BE2C (cell line): ENCODE results near the gene OTUB1.
A peak's percentile ranks its signal among the peaks of the same experiment; 100 is the strongest.

ENCODE experiments used
- DNase-seq: peaks from one replicate; pipeline ENCODE4 v3.0.0-alpha.2; 2020
- H3K27me3 ChIP-seq: fragments of 250-450 bp; sonication (Bioruptor Pico); 2 replicates; pipeline ENCODE4 v1.5.1; 2020; ENCODE audit warnings: mild to moderate bottlenecking
- H3K36me3 ChIP-seq: fragments of 250-450 bp; sonication (Bioruptor Pico); 2 replicates; pipeline ENCODE4 v1.5.1; 2020; ENCODE audit warnings: mild to moderate bottlenecking
- H3K4me1 ChIP-seq: fragments of 250-450 bp; sonication (Bioruptor Pico); 2 replicates; pipeline ENCODE4 v1.5.1; 2020
- H3K4me3 ChIP-seq: 2 replicates; pipeline ENCODE4 v1.5.1; 2011; ENCODE audit warnings: low read depth, low read length
- H3K9me3 ChIP-seq: fragments of 250-450 bp; sonication (Bioruptor Pico); 2 replicates; pipeline ENCODE4 v1.5.1; 2020
- CTCF ChIP-seq: IDR thresholded peaks from 2 replicates; pipeline ENCODE4 v1.5.1; 2012; ENCODE audit warnings: mild to moderate bottlenecking, low read depth, low read length

The OTUB1 gene

GRCh38 chr11:64019106-64020037 lies 33.1 kb downstream of the OTUB1 start:
- Histone ChIP-seq H3K36me3 (no peaks in the 10 kb centered on the region), H3K4me3 (no peak overlapping the region), H3K4me1 (no peaks in the 10 kb centered on the region), H3K9me3 (no peaks in the 10 kb centered on the region), H3K27me3 (no peaks in the 10 kb centered on the region)
- peak; percentile 35 for DNase-seq
- no peak for TF ChIP-seq CTCF

- Histone ChIP-seq H3K9me3 (no peaks in the 10 kb centered on the region), H3K27me3 (no peaks in the 10 kb centered on the region), H3K36me3 (no peaks in the 10 kb centered on the region), H3K4me1 (no peaks in the 10 kb centered on the region), H3K4me3 (no peak overlapping the region)
- no peak for DNase-seq
- TF ChIP-seq CTCF = no peak
These were observed 34.9 kb downstream of the OTUB1 start for GRCh38 chr11:64020976-64021756.

GRCh38 chr11:64021757-64022093 lies 35.5 kb downstream of the OTUB1 start:
- Histone ChIP-seq H3K36me3 (no peaks in the 10 kb centered on the region), H3K9me3 (no peaks in the 10 kb centered on the region), H3K4me1 (no peaks in the 10 kb centered on the region), H3K27me3 (no peaks in the 10 kb centered on the region), H3K4me3 (no peak overlapping the region)
- DNase-seq = no peak
- no peak for TF ChIP-seq CTCF

GRCh38 chr11:64022125-64022784 lies 36.0 kb downstream of the OTUB1 start:
- Histone ChIP-seq H3K4me1 (no peaks in the 10 kb centered on the region), H3K27me3 (no peaks in the 10 kb centered on the region), H3K36me3 (no peaks in the 10 kb centered on the region), H3K9me3 (no peaks in the 10 kb centered on the region), H3K4me3 (no peak overlapping the region)
- no peak for TF ChIP-seq CTCF
- no peak for DNase-seq

- Histone ChIP-seq H3K4me1 (no peaks in the 10 kb centered on the region), H3K9me3 (no peaks in the 10 kb centered on the region), H3K27me3 (no peaks in the 10 kb centered on the region), H3K4me3 (no peak overlapping the region), H3K36me3 (no peaks in the 10 kb centered on the region)
- no peak for DNase-seq
- TF ChIP-seq CTCF = no peak
These were observed 37.8 kb downstream of the OTUB1 start for GRCh38 chr11:64023712-64024710.
